Measurements from ENCODE around the gene CIPC.
A peak's percentile ranks its signal among the peaks of the same experiment; 100 is the strongest.

The CIPC gene

DNA sequence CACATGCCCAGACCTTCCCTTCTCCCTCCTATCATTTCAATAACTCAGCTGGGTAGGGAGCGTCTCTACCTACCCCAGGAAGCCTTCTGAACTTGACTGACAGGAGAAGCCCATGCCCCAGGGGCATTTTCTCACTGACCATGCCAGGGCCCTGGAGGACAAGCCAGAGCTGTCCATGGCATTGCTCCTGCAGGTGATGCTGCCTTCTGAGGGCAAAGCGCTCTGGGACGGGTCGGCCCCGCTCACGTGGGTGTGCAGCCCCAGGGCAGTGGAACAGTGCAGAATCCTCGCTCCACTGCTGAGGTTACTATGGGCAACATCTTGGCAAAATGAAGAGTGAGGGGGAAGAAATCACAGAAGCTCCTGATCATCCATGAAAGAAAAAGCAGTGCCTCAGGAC is 28.5 kb upstream of the CIPC start:
- no peak for DNase-seq (ENCODE audit: low read depth)

DNA sequence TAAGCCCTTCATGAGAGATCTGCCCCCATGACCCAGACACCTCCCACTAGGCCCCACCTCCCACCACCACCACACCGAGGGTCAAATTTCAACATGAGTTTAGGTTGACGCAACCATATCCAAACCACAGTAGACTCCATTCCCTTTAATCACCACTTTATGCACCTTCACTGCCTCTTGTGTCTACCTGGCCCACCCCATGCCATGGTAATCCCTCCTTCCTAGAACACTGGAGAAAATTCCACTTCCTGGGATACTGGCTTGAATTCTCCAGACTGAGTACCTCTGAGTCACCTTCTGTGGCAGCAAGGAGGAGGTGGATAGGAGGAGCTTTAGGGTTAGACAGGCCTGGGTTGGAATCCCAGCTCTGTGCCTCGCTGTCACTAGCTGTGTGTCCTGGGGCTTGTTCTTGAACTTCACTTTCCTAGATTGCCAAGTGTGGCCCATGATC is 26.1 kb upstream of the CIPC start:
- no peak for DNase-seq (ENCODE audit: low read depth)

DNA sequence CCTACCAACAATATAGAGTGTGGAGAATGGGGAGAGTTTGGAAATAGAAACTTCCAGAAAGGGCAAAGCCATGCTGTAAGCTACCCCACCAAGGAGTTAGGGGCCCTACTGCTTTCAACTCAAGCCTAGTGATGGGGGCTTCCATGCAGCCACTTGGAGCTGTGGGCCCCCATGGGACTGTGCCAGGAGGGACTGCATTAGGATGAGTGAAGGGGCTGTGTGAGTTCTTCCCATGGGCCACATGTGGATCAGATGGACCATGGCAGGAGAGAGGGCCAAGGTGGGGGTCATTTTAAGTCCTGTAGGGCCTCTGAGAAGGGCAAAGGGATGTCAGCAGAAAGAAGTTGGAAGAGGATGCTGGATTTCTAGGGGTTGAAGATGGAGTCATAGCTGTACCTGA is 23.1 kb upstream of the CIPC start:
- DNase-seq (ENCODE audit: low read depth), result no peak

DNA sequence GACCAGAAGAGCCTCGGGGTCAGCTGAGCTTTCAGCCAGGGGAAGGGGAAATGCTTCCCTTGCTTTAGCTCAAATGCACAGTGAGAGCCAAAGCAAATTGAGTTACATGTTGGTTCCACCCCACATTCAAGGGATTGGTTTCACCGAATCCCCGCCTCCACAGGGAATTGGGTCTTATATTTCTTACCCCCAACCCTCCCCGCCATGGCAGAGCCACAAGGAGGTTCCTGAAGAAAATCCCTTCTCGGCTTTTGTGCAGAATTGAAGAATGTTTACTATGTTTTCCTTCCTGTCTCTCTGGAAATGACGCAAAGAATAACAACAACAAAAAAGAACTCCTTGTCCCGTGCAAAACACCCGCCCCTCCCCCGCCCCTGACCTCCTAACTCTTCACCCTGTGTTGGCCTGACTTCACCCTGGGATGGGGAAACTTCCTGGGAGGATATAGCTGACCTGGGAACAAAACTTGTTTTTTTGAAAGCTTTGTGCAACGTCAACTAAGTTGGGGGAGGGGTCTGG is 21.9 kb upstream of the CIPC start:
- no peak for DNase-seq (ENCODE audit: low read depth)

DNA sequence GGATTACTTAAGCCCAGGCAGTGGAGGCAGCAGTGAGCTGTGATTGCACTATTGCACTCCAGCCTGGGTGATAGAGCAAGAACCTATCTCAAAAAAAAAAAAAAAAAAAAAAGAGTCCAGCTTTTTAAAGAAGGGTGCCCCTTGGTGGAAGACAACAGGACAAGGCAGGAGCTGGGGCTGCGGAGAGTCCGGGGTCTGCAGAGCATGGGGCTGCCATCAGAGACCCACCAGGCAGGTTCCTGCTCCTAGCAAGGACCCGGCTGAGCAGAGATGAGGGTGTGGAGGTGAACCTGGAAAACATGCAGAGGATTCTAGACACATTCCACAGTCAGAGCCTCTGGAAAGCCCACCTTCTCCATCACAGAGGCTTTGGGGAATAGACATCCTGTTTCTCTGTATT is 21.0 kb upstream of the CIPC start:
- DNase-seq (ENCODE audit: low read depth), result no peak

DNA sequence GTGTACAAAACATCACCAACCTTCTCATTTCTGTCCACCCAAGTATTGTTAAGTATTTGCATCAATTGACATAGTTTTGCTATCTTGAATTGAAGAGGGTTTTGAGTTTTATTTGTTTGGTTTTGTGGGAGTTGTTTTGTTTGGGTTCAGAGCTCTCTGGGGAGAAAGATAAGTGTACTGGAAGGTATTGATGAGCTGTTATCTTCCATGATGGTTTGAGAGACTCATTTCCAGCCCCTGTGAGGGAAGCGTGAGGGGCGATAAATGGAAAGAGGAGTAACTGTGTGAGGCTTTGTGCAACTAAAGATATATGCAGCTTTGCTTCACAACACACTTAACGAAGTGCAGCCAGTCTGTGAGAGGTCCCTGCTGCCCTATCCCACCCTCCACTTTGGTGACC is 15.7 kb upstream of the CIPC start:
- no peak for DNase-seq (ENCODE audit: low read depth)

DNA sequence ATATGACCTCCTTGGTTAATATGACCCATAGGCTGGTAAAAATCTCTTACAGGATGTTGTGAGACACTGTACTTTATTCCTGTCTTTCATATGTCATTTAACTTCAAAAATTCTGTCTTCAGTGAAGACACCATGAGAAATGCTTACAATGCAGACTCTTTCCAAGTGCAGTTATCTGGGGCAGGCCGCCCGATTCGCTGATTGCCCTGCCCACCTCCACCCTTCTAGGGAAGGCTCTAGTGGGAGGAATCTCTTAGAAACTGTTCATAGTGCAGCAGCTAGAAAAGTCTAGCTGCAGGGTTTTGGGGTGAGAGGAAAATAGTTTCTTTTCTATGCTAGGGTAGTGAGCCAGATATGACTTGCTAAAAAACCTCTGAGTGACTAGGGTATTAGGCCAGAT is 15.0 kb upstream of the CIPC start:
- DNase-seq (ENCODE audit: low read depth), result no peak

DNA sequence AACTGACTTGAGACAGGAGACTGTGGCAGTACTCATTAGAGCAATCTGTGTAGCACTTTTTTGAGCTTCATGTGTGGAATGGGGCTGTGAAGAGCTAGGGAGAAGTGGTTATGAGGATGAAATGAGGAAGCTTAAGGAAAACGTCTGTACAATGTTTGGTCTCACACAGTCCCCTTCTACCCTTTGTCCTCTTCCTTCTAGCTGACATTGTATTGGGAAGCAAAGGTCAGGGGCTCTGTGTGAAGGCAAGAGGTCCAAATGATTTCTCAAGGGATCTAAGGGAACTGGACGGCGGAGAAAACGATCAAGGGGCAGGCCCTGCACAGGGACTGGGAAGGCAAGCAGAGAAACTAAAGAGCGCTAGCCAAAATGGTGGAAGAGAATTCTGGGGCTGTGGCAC is 13.1 kb upstream of the CIPC start:
- DNase-seq (ENCODE audit: low read depth), result no peak

DNA sequence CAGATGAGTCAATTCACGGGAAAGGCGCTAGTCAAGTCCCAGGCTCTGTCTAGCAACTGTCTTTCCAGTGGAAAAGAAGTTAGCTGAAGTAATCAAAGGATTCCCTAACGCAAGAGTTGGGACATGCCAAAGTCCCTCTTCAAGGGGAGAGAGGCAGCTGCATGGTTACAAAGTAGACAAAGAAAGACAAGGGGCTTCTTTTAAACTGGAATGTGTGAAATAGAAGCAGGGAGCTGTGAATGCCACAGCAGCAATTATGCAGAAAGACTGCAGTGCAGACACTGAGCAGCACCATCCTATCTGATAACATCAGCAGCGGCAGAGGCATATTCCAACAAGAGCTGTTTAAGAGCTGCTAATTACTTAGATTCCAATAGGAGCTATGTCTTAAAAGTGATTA is 12.5 kb upstream of the CIPC start:
- no peak for DNase-seq (ENCODE audit: low read depth)

DNA sequence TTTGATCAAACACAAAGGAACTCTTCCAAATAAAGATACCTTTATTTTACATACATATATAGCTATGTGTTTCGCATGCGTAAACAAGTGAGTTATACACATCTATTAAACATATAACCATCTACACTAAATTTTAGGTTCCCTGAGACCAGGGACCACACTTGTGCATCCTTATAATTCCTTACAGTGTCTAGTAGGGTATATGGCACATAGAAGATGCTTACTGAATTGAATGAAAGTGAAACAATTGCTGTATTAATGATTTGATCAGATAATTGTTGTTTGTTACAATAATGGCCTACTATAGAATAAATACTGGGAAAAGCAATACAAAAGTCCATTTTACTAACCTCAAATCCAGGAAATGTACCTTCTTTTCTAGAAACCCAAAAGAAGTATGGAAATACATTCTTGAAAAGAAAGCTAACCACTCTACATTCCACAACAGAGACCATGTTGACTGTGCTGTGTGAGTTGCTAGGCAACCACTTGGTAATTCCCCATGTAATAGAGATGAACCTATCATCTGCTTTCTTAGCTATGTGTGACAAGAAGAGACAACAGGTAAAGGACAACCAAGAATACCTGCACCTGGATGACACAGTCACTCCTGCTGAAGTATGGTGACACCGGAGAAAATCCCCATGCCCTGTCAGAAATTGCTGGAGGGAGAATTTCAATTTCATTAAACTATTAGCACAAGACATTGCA is 11.9 kb upstream of the CIPC start:
- DNase-seq (ENCODE audit: low read depth), result no peak

DNA sequence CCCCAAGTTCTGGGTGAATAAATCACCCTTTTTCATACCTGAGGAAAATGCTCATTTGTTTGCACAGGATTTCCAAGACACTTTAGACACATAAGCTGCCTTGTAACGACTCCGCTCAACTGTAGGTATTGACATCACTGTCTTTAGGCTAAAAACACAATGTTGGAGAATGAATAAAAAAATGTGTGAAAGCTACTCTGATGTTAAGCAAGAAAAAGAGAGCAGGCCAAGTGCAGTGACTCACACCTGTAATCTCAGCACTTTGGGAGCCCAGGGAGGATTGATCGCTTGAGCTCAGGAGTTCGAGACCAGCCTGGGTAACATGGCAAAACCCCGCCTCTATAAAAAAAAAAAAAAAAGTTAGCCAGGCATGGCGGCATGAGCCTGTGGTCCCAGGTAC is 11.1 kb upstream of the CIPC start:
- DNase-seq (ENCODE audit: low read depth), result no peak

DNA sequence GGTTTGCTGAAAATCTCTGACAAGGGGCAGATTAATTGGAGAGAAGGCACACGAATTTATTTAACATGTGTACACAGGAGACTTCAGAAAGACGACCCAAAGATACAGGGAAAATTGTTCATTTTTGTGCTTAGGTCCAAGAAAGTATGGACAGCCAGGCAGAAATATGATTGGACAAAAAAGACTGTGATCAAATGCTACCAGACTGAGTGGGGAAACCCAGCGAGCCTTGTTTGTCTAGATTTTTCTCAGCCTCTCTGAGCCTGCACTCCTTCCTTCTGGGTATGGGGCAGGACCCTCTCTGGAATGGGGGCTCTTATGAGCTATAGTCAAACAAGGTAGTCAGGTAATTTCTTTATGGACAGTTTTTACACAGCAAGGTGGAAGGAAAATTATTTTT is 10.4 kb upstream of the CIPC start:
- DNase-seq (ENCODE audit: low read depth), result no peak

DNA sequence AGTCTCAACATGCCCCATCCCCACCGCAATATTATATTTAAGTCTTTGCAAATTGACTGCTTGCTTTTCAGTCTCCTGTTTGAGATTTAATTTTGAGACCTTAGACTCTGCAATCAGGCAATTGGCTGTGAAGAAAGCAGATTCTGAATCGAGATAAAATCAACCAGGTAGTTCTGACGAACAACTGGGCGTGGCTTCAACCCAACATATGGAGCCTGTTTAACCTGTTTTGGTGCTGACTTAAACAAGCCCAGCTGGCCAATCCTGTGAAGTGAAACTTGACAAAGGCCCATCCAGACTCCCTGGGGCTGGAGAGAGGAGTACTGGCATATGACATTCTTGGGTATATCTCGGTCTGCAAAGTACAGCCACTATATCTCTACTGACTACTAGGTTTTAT is 9.8 kb upstream of the CIPC start:
- DNase-seq (ENCODE audit: low read depth), result no peak

DNA sequence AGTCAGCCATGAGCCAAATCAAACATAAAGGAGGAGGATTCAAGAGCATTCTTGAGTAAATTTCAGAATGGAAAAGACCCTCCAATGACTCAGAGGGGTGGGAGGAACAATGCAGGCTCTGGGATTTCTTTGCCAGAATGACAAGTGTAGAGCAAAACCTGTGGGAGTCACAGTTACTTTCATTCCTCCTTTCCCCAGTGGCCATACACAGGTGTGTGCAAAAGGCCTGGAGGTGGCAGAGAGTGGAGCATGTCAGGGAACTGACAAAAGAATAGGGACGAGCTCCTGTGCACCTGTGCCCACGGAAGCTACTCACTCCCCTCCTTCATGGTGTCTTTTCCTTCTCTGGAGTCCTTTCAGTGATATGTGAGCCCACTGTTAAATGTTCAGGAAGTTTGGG is 9.4 kb upstream of the CIPC start:
- DNase-seq (ENCODE audit: low read depth), result no peak

DNA sequence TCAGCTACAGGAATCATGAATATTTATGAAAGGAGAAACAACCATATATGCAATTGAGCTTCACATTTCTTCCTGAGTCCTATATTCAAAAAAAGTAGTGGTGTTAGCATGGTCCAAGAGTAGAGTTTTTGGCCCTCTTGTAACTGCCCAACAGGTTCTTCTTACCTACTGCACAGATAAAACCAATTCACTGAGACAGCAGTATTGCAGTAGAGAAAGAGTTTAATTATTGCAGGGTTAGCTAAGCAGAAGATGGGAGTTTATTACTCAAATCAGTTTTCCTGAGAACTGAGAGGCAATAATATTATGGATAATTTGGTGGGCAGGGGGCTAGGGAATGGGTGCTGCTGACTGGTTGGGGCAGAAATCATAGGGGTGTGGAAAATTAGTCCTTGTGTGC is 6.5 kb upstream of the CIPC start:
- DNase-seq (ENCODE audit: low read depth), result no peak

DNA sequence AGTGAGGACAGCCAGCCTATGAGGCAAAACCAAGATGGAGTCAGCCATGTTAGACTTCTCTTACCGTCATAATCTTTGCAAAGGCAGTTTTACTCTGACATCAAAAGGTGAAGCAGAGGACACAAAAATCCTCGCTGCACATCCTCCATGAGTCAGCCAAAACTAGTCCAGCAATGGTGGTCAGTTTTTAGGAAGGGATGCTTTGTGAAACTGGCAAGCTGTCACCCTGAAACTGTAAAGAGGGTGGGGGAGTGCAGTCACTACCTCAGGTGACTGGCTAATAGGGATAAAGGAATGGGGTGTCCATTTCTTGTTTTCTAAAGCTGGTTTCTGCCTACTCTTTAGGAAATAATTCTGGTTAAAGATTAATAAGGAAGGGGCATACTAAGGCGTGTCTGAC is 5.4 kb upstream of the CIPC start:
- DNase-seq (ENCODE audit: low read depth), result no peak

DNA sequence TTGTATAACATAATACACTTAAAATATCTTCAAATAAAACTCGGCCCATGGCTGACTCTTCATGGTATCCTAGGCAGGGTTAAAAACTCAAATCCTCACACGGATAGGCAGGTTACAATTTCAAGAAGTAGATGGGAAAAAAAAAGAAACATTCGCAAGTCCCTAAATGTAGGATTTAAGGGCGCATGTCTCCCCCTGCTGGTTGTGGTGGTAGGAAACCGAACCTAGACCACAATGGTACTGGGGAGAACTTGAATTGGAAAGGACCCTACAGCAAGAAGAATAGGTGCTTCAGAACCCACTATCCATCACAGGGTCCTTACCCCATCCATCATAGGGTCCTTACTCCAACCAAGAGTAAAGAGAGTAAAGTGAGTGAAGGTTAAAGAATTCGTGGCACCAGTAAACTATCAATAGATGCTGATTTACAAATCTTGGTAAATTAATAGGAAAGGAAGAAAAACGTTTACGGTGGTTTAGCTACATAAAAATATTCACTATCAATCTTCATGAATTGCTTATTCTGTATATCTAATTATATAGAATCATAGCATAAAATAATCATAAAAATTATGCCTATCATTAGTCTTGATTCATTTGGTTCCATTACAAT is 3.3 kb upstream of the CIPC start:
- DNase-seq (ENCODE audit: low read depth), result peak; percentile 57

DNA sequence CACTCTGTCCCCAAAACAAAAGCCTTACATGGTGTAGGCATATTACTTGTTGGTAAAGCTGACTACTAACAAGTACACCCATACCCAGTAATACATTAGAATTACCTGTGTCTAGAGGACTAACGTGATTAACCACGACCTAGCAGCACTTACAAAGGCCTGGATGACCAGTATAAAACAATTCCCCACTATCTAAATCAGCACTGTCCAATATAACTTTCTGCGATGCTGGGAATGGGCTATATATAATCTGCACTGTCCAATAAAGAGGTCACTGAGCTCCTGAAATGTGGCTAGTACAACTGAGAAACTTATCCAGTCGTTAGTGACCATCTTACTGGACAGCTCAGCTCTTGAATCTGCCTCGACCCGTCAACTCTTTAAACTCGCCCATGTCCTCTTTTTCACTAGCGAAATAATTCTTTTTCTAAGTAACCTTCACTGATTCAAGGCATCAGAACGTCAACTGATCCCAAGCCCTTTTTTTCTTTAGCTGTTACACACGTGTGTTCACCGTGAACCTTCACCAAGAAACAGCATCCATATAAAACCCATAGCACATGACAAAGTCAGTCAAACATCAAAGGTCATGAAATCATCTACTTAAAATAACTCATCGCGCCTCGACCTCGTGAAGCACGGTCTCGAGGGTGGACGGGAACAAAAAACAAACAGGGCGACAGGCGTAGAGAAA is 905 bp upstream of the CIPC start:
- DNase-seq (ENCODE audit: low read depth), result no peak

DNA sequence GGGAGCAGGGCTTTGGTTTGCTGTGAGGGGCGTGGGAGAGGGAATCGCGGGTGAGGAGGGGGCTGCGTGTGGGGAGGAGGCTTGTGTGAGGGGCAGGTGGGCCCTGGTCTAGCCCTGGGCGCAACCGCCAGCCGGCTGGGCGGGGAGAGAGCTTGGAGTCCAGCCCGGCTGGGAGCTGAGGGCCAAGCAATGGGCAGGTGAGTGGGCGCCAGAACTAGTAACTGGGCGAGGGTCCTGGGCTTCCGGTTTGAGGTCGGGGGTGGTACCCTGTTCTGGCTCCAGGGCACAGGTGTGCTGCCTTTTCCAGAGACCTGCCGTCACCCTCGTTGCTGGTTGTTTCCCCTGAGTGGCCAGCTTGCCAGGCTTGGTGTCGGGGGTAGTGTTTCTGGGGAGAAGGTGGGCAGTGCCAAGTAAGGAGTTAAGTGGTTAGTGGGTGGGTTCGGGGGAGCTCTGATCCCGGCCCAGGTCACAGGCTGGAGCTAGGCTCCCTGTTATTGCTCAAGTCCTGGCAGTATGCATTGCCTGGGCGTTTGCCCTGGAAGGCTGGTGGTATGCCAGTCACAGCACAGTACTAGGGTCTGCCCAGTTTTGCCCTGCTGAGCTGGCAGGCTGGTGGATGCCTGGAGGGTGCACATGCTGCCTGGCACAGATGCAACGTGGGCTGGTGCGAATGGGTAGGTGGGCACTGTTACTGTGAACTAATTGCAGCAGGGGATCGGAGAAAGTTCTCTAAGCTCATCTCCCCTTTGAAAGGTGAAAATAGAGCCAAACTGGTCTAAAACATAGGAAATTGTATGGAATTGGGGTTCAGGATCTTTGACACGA is 683 bp downstream of the CIPC start:
- no peak for DNase-seq (ENCODE audit: low read depth)

DNA sequence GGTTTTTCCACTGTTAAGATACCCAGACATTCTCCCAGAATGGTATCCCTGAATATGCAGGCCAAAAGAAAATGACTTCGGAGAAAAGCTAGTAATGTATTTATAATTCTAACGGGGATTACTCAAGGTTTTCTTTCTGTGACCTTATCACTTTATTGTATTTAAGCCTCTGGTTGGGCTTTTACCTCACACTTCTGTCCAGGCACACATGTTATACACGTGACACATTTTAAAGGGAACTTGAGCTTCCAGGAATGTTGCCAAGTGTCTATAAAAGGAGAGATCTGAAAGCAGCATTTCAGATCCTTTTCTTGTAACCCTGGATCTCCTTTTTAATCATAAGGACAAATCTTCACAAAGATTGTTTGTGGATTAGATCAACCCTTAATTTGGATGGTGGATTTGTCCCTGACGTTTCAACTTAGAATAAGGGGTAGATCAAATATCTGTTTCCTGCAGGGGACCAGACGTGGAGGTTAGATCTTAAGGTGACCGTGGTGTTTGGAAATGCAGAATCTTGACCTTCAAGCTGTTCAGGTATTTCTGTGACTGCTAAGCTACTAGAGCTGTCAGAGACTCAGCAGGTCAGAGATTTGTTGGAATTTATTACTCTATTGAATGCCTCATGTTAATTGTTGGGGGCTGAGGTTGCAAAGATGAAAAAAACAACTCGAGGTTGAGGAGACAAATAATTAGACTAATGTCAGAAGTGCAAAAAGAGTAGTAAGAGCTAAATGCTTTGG is 1.5 kb downstream of the CIPC start:
- peak; percentile 51 for DNase-seq (ENCODE audit: low read depth)

DNA sequence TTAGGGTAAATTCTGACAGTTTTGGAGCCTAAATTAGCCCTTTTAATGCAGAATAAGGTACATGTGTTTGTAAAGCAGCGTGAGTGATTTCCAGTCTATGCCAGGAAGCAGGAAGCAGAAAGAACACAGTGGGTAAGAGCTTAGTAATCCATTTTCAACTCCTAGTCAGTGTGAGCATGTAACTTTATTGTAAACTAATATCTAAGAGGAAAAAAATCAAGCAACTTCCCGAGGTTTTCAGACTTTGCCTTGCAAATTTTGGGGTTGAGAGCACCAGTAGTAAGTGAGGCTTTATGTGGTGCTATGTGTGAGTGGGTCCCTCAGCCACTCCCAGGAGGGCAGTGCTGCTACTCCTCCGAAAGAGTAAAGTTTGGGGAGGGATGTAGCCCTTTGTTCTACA is 2.9 kb downstream of the CIPC start:
- no peak for DNase-seq (ENCODE audit: low read depth)

DNA sequence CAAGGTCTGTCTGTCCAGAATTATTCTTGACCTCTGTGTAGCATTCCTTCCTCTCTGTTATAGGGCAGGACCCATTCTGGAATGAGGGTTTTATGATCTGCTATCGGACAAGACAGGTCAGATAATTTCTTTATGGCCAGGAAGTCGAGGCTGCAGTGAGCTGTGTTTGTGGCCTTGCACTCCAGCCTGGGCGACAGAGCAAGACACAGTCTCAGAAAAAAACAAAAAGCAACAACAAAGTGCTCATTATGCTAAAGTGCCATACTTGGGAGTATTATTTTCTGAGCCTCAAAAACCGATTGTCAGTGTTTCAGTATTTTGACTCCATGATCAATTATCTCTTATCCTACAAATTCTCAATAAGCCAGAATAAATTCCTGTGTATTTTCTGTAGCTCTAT is 4.1 kb downstream of the CIPC start:
- no peak for DNase-seq (ENCODE audit: low read depth)

Data from stromal cell of bone marrow (primary cell).